K562 (cell line): Measurements from ENCODE around the gene BCL2L15.

Experiments used
- CHCHD3 ChIP-seq: fragments of 250-450 bp; sonication (Bioruptor Pico); IDR thresholded peaks from 2 replicates; pipeline ENCODE4 v2.1.2; 2022; ENCODE audit warnings: mild to moderate bottlenecking
- CTCF ChIP-seq, 3 experiments: IDR thresholded peaks in 2 of 3; conservative IDR thresholded peaks in 1 of 3; 2 replicates each; pipeline ENCODE4 v1.5.1; 2011 to 2012; ENCODE audit warnings: low read length in 3 of 3, mild to moderate bottlenecking in 3 of 3, control low read depth in 2 of 3, improper control_type of control experiment in 1 of 3, inconsistent platforms in 1 of 3, low read depth in 1 of 3, mixed read lengths in 1 of 3, moderate library complexity in 1 of 3; ENCODE audit not compliant: insufficient read depth in 2 of 3
- FOXJ3 ChIP-seq: sonication (generic); formaldehyde crosslinking; IDR thresholded peaks from 2 replicates; pipeline ENCODE4 v1.4.0; 2020; ENCODE audit warnings: mild to moderate bottlenecking, missing genetic modification reagents
- FOXP4 ChIP-seq: sonication (generic); formaldehyde crosslinking; IDR thresholded peaks from 2 replicates; pipeline ENCODE4 v1.8.0; 2022; ENCODE audit warnings: mild to moderate bottlenecking, missing genetic modification reagents, borderline replicate concordance
- GABPA ChIP-seq: fragments of 200-800 bp; sonication (Bioruptor generic); conservative IDR thresholded peaks from 2 replicates; pipeline ENCODE4 v1.6.1; 2016; ENCODE audit warnings: low read depth, missing genetic modification characterization, missing compliant biosample characterization
- NFRKB ChIP-seq: fragments of 450-650 bp; IDR thresholded peaks from 2 replicates; pipeline ENCODE4 v1.6.1; 2016; ENCODE audit warnings: low read depth
- POLR2AphosphoS5 ChIP-seq: IDR thresholded peaks from 2 replicates; pipeline ENCODE4 v1.6.1; 2011; ENCODE audit warnings: mild to moderate bottlenecking, low read depth, low read length, moderate library complexity; ENCODE audit not compliant: control insufficient read depth, insufficient read depth
- PRMT5 ChIP-seq: sonication (generic); formaldehyde crosslinking; IDR thresholded peaks from 2 replicates; pipeline ENCODE4 v1.5.0; 2020; ENCODE audit warnings: missing genetic modification reagents
- REST ChIP-seq, 2 experiments: fragments of 450-650 bp; formaldehyde crosslinking in 1 of 2; IDR thresholded peaks; 2 replicates each; pipeline versions ENCODE4 v1.4.0 to v1.6.1; 2014 to 2020; ENCODE audit warnings: mild to moderate bottlenecking in 2 of 2, borderline replicate concordance in 1 of 2, low read depth in 1 of 2
- YBX1 ChIP-seq: fragments of 450-650 bp; IDR thresholded peaks from 2 replicates; pipeline ENCODE4 v1.7.1; 2016; ENCODE audit warnings: mild to moderate bottlenecking
- ZBTB12 ChIP-seq: fragments of 250-450 bp; sonication (Bioruptor Pico); IDR thresholded peaks from 2 replicates; pipeline ENCODE4 v1.4.0; 2020
- ZSCAN29 ChIP-seq: fragments of 450-650 bp; IDR thresholded peaks from 2 replicates; pipeline ENCODE4 v1.6.1; 2017

- TF ChIP-seq PRMT5 (CRISPR knock-in tag), result no peak
- no peak for TF ChIP-seq CHCHD3 (CRISPR knock-in tag)
- no peak for TF ChIP-seq CTCF (IDR thresholded peaks at IDR 0.05 in 2 of 3, conservative IDR thresholded peaks at IDR 0.05 in 1 of 3; ENCODE audit: insufficient read depth in 2 of 3, low read depth in 1 of 3, low read length in 3 of 3)
- no peak for TF ChIP-seq ZSCAN29
- no peak for TF ChIP-seq POLR2AphosphoS5
- TF ChIP-seq YBX1, result no peak
- no peak for TF ChIP-seq FOXP4 (CRISPR knock-in tag)
- TF ChIP-seq GABPA (tag), result no peak
- TF ChIP-seq NFRKB, result no peak
- TF ChIP-seq ZBTB12 (CRISPR knock-in tag), result no peak
- TF ChIP-seq FOXJ3, result no peak
- TF ChIP-seq REST (IDR thresholded peaks at IDR 0.05; ENCODE audit: borderline replicate concordance), result no peak
- no peak for TF ChIP-seq REST (CRISPR knock-in tag; IDR thresholded peaks at IDR 0.05; ENCODE audit: low read depth)
Measured at GRCh38 chr1:113876176-113876575, 11.2 kb downstream of the BCL2L15 start.
